NCI-H1105 treated with DMSO at 0.1 percent for 48 hours (cell line): ENCODE results near the gene FAM217A.
A peak's percentile ranks its signal among the peaks of the same experiment; 100 is the strongest.

Experiments used
- DNase-seq: peaks from one replicate; lab custom pipeline; 2025; lab: John Stamatoyannopoulos, UW

Gene FAM217A

GRCh38 chr6:4084444-4085331 lies 5.8 kb upstream of the FAM217A start:
- peak; percentile 74 for DNase-seq

GRCh38 chr6:4074478-4075235 lies 4.3 kb downstream of the FAM217A start:
- no peak for DNase-seq

DNA sequence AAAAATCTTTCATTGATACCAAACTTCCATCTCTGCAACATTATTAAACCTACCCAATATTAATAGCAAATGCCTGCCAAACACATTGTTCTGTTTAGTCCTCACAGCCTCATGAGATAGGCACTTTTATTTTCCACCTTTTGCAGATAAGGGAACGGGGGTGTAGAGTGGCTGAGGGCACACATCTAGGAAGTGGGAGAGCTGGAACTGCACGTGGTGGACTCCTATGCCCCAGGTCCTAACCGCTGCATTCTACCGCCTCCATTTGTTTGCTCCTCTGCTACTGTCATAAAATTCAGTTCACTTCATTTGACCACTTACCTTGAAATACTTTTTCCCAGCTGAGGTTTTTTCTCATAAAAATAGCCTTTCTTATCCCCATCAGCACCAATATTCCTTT lies 7.6 kb downstream of the FAM217A start:
- no peak for DNase-seq

GRCh38 chr6:4069199-4069598 lies 9.7 kb downstream of the FAM217A start:
- no peak for DNase-seq

DNA sequence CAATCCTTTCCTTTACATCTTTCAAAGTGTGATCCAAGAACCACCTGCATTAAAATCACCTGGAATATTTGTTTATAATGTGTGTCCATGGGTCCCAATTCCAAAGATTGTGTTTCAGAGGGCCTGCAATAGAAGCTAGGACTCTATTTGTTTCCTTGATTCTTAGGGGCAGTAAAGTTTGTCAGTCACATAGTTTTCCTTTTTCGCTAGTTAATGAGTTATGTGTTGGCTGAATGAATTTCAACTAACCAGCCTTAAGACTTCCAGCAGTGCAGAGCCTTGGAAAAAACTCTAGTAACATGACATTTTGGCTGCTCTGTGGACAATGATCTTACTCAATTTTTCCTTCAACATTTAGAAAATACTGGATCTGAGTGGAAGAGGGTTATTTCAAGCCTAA lies 11.3 kb downstream of the FAM217A start:
- DNase-seq: no peak

- no peak for DNase-seq
These were observed 12.7 kb downstream of the FAM217A start for GRCh38 chr6:4066029-4066755.

DNA sequence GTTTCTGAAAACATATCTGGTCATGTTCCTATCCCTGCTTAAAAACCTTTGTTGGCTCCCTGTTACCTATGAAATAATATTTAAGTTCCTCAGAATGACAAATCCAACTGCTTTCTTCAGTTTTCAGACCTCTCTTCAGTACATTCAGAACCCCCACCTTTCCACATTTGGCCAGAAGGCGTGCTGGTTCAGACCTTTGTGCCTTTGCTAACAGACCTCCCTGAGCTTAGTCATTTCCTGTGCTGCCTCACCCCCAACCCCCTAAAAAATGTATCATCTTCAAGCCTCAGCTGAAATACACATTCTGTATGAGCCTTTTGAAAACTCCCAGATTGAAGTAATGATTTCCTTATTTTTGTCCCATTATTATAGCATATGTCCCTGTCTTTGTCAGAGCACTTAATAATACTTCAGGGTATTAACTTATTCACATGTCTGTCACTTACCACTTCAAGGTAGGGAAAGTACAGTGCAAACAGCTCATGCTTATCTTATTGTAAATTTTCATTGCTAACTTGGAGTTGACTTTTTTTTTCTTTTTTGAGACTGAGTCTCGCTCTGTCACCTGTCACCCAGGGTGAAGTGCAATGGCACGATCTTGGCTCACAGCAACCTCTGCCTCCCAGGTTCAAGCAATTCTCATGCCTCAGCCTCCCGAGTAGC lies 19.7 kb downstream of the FAM217A start:
- DNase-seq: no peak

GRCh38 chr6:4057036-4057435 lies 21.9 kb downstream of the FAM217A start:
- no peak for DNase-seq

DNA sequence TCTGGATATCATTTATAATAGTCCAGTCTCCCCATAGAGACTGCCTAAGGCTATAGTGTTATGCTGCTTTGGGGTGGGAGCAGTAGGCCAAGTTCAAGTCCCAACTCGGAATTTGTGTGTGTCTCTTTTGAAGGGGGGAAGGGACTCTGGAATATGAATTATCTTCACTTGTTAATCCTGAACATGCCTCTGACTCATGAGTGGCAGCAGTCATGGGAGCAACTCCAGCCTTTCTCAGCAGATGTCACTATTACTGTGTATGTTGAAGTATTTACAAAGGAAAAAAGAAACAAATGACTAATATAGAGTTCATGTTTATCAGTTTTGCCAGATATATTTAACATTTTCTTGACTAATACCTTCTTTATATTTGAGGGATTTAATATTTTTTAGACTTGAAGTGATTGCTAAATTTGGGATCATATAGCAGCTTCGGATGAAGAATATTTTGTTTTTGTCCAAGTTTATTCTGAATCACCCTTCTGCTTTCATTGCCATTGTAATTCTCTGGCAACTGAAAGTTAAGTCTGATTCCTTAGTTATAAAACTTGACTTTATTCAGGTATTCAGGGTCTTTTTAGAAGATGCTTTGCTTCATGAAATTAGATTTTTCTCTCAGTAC lies 23.4 kb downstream of the FAM217A start:
- peak; percentile 24 for DNase-seq

GRCh38 chr6:4049246-4049645 lies 29.7 kb downstream of the FAM217A start:
- no peak for DNase-seq

DNA sequence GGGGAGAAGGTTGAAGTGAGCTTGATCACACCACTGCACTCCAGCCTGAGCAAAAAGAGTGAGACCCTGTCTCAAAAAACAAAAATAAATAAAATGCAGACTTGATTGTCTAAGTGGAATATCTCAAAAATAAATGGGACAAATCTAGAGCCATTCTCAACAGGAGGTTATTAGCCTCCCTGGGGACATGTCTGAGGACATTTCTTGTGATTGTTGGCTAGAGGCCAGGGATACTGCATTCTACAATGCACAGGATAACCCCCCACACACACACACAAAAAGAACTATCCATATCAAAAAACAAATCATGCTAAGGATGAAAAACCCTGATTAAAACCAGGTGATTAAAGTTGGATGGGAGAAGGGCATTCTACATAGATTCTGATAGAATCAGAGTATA lies 37.5 kb downstream of the FAM217A start:
- DNase-seq: no peak

DNA sequence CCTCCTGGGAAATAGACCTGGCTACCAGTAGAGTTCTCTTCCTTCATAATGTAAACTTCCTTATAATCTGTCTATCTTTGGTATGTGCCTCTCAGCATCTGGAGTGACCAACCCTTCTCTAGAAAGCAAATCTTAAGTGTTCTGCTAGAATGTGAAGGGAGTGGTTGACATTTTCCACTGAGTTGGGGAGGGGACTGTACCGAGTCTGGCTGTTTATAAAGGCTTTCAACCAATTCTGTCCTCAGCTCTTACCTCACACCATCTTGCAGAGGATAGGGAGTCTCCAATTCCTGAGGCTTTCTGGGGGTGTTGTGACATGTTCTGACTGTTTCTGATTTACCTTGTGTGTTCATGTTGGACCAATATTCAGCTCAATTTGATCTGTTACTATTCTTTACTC lies 39.6 kb downstream of the FAM217A start:
- no peak for DNase-seq

DNA sequence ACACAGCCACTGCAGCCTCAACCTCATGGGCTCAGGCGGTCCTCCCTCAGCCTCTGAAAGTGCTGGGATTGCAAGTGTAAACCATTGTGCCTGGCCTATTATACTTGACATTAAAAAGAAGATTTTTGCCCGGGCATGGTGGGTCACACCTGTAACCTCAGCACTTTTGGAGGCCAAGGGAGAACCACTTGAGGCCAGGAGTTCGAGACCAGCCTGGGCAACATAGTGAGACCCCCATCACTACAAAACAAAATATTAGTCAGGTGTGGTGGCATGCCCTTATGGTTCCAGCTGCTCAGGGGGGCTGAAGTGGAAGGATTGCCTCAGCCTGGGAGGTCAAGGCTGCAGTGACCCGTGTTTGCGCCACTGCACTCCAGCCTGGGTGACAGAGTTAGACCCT lies 42.4 kb downstream of the FAM217A start:
- no peak for DNase-seq

GRCh38 chr6:4032475-4032874 lies 46.5 kb downstream of the FAM217A start:
- no peak for DNase-seq

- DNase-seq: no peak
These were observed 47.5 kb downstream of the FAM217A start for GRCh38 chr6:4031442-4031841.

DNA sequence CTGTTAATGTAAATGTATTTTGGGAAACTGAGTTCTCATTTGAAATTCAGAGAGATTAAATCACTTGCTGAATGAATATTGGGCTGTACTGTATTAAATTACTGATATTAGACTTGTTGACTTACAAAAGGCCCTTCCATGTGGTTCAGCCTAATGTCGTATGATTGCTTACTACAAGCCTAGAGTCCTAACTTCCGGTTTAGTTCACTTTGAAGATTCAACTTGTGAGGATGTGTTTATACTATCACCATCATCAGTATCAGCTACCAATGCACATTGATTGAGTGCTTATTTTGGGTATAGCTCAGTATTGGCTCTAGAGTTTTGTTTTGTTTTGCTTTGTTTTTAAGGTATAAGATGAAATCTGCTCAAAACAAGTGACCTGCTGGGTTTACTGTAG lies 48.3 kb downstream of the FAM217A start:
- no peak for DNase-seq

GRCh38 chr6:4029687-4030086 lies 49.2 kb downstream of the FAM217A start:
- no peak for DNase-seq

DNA sequence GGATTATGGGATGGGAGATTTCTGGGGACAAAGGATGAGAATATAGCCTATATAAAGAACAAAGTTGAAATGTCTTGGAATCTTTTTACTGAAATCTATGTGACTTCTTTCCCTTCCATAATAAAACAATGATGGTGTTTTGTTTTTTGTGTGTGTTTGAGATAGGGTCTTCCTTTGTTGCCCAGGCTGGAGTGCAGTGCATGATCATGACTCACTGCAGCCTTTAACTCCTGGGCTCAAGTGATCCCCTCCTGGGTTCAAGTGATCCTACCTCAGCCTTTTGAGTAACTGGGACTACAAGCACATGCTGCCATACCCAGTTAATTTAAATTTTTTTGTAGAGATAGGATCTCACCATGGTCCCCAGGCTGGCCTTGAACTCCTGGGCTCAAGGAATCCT lies 50.9 kb downstream of the FAM217A start:
- no peak for DNase-seq

GRCh38 chr6:4025681-4026080 lies 53.3 kb downstream of the FAM217A start:
- no peak for DNase-seq

- DNase-seq: no peak
These were observed 55.7 kb downstream of the FAM217A start for GRCh38 chr6:4023240-4023639.

DNA sequence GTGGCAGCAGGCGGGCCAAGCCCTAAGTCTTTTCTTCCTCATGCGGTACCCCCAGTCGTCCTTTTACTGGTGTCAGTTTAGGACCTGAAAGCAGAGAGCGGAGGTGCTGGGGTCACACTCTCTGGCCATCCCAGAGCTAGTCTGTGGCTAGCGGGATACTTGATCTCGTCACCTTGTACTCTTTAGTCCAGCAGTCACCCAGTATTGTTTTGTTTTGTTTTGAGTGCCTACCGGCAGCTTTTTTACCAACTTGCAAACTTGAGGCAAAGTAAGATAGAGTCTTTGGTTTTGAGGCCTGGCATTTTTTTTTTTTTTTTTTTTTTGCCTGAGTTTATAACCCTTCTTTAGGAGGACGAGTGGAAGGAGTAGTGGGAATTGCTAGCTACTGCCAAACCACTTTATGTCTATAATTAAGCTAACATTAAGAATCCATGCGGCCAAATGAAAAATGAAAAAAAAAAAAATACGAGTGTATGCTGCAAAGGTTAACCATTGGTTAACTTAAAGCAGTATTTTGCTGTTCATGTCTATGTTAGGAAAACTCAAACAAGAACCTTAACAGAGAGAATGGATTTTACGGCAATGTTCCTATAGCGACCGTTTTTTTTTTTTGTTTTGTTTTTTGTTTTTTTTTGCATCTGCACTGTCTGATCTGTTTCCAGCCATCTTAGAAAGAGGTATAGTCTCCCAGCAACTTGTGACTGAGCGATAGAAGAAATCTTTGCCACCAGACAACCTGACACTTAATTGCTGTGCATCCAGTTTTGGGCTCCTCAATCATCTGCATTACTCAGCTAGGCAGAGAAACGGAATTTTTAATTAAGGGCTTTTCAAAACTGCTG lies 56.9 kb downstream of the FAM217A start:
- peak; percentile 32 for DNase-seq
